Thoracic aorta (tissue), 2 donors: ENCODE results near the gene ZNF143. TPM values are rescaled to one million over a fixed set of nuclear protein-coding genes. Genes with fewer than 3 reads are reported as not detected.

Experiments used
- ATAC-seq: fragments of 150-250 bp; one replicate; pipeline ENCODE4 v1.8.0; 2017; ENCODE audit warnings: low read depth; ENCODE audit not compliant: insufficient number of reproducible peaks, low FRiP score
- DNase-seq: peaks from one replicate; pipeline ENCODE4 v3.0.0-alpha.2; 2020; ENCODE audit warnings: low spot score
- H3K27ac ChIP-seq, 2 donors: fragments of 200-600 bp; sonication (generic); 1 replicate in 1 of 2; 2 replicates in 1 of 2; pipeline ENCODE4 v1.5.1; 2016; ENCODE audit warnings: mild to moderate bottlenecking in 2 of 2, moderate library complexity in 2 of 2
- H3K27me3 ChIP-seq: fragments of 200-600 bp; sonication (generic); replicated peaks from 2 replicates; pipeline ENCODE4 v1.6.0; 2016; ENCODE audit warnings: mild to moderate bottlenecking; ENCODE audit not compliant: insufficient read depth
- H3K36me3 ChIP-seq: fragments of 200-600 bp; sonication (generic); one replicate; pipeline ENCODE4 v1.5.1; 2016
- H3K4me1 ChIP-seq, 2 donors: fragments of 200-600 bp; sonication (generic); 1 replicate in 1 of 2; 2 replicates in 1 of 2; pipeline versions ENCODE4 v1.5.1 to v1.6.0; 2016; ENCODE audit warnings: low read depth in 2 of 2, mild to moderate bottlenecking in 1 of 2; ENCODE audit not compliant: control insufficient read depth in 1 of 2
- H3K4me3 ChIP-seq: fragments of 200-600 bp; sonication (generic); 2 replicates; pipeline ENCODE4 v1.5.1; 2016; ENCODE audit warnings: mild to moderate bottlenecking
- H3K9me3 ChIP-seq: fragments of 200-600 bp; sonication (generic); 2 replicates; pipeline ENCODE4 v1.5.1; 2016
- total RNA-seq, 2 donors: library from RNA; depleted of rRNA; stranded (reverse); fragments of >200 nt; gene quantifications; one replicate each; pipeline versions ENCODE4 v1.1.0 to v1.2.3, GENCODE V29; 2016
- TF ChIP-seq, protein P1 (sequence below): fragments of 200-600 bp; sonication (generic); IDR thresholded peaks from one replicate; pipeline ENCODE4 v1.5.1; 2019; ENCODE audit warnings: antibody characterized with exemption

The ZNF143 gene
- total RNA-seq, 2 donors from 2014 or later: 45.1 to 80.6 TPM

DNA sequence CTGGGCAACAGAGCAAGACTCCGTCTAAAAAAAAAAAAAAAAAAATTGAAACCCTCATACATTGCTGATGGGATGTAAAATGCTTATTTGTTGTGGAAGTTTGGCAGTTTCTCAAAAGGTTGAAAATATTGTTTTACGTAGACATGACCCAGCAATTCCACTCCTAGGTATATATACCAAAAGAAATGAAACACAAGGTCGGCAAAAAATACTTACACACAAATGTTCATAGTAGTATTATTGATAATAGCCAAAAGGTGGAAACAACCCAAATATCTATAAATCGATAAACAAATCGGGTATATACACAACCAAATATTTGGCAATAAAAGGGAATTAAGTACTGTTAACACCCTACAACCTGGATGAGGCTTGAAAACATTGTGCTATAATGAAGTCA is 5.1 kb upstream of the ZNF143 start:
- Histone ChIP-seq H3K36me3 (no peaks in the 10 kb centered on the region), H3K4me1 (peaks cover 0 to 6% of the 10 kb centered on the region in 2 donors), H3K27me3 (no peaks in the 10 kb centered on the region), H3K27ac (no peak overlapping the region), H3K4me3 (no peak overlapping the region), H3K9me3 (peaks cover 8% of the 10 kb centered on the region)
- no peak for DNase-seq
- ATAC-seq: no peak
- TF ChIP-seq, protein P1, sequence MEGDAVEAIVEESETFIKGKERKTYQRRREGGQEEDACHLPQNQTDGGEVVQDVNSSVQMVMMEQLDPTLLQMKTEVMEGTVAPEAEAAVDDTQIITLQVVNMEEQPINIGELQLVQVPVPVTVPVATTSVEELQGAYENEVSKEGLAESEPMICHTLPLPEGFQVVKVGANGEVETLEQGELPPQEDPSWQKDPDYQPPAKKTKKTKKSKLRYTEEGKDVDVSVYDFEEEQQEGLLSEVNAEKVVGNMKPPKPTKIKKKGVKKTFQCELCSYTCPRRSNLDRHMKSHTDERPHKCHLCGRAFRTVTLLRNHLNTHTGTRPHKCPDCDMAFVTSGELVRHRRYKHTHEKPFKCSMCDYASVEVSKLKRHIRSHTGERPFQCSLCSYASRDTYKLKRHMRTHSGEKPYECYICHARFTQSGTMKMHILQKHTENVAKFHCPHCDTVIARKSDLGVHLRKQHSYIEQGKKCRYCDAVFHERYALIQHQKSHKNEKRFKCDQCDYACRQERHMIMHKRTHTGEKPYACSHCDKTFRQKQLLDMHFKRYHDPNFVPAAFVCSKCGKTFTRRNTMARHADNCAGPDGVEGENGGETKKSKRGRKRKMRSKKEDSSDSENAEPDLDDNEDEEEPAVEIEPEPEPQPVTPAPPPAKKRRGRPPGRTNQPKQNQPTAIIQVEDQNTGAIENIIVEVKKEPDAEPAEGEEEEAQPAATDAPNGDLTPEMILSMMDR: no peak

DNA sequence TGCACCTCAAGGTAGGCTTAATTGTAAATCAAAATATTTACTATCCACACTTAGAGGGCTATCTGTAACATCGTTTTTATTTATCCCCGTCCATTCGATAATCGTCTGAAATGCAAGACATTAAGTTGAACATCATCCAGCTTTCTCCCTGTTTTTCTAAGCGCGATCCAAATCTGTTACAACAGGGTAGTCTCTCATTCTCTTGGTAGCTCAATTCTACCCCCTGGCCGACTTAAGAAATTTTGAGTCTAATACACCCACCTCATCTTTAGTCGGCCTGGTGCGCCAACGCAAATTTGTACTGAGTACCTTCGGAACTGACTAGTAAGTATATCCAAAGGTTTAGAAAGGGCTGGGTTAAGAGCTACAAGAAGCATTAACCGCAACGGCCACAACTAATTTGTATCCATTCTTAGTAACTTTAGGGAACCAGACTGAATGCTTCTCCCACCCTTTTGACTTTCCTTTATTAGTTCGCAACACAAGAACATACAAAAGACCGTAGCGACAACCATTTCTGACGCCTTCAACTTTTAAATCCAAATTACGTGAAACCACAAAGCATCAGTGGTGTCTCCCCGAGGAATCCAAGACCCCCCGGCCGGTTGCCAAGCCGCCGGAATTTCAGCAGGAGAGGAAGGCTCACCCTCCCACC is 1.0 kb upstream of the ZNF143 start:
- no peak for ATAC-seq
- TF ChIP-seq, protein P1: no peak

DNA sequence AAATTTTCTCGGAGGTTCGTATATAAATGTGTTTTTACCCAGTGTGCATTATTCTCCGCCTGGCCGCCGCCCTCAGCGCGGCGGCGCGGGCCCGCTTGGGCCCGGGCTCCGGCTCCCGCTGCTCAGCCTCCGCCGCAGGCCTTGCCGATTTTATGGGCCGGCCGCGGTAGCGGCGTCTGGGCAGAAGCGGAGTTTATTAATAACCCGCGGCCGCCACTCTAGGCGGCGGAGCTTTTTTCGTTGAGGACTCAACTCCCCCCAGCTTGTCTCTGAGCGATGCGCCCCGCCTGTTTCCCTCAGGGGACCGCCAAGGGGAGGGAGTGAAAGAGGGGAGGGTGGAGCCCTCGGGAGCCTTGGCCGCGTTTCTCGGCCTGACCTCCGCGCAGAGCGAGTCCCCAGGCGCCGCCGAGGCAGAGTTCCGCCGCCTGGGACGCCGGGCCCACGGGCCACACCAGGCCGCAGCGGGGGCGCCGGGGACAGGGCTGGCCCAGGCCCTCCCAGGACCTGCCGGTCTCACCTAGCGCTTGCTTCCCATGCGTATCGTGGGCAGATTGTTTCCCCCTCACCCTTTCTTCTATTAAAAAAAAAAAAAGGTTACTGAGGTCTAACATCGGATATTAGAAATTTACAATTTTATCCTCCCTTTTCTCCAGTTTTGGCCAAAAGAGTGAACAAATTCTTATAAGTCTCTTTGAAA is 399 bp downstream of the ZNF143 start:
- TF ChIP-seq, protein P1: peak; percentile 11
- Histone ChIP-seq H3K27ac (peak overlapping the region; percentile 99 to 100), H3K36me3 (no peaks in the 10 kb centered on the region), H3K9me3 (no peaks in the 10 kb centered on the region), H3K4me3 (peak overlapping the region; percentile 85), H3K27me3 (no peaks in the 10 kb centered on the region), H3K4me1 (peaks cover 6 to 21% of the 10 kb centered on the region in 2 donors)
- ATAC-seq: peak; percentile 69
- peak; percentile 61 for DNase-seq

More for the DNA sequence above, 1.0 kb upstream of the ZNF143 start:
- H3K9me3 ChIP-seq: no peaks in the 10 kb centered on the region
- no peaks in the 10 kb centered on the region for H3K36me3 ChIP-seq
- no peaks in the 10 kb centered on the region for H3K27me3 ChIP-seq
- H3K4me1 ChIP-seq: peaks cover 6 to 21% of the 10 kb centered on the region in 2 donors
- DNase-seq: no peak
- H3K4me3 ChIP-seq: peak overlapping the region; percentile 78
- peak overlapping the region; percentile 92 to 98 for H3K27ac ChIP-seq

DNA sequence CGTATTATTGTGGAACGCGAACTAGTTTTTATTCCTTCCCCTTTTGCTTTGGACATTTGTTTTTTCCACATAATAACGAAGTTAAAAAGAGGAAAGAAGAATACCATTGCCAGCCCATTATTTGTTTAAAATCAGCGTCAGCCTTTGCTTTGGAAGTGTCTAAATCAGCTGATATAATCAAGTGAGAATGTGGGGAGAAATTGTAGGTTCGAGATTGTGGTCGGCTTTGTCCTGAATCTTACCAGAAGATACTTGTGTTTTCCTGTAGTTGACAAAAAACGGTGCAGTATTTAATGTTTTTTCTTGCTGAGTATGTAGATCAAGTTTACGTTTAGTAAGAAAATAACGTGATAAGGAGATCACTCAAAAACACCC is 935 bp downstream of the ZNF143 start:
- peak overlapping the region; percentile 99 to 100 for H3K27ac ChIP-seq
- no peaks in the 10 kb centered on the region for H3K9me3 ChIP-seq
- DNase-seq (no peak), ATAC-seq (no peak)
- peak overlapping the region; percentile 85 for H3K4me3 ChIP-seq
- TF ChIP-seq, protein P1: no peak
- H3K36me3 ChIP-seq: no peaks in the 10 kb centered on the region
- H3K27me3 ChIP-seq: no peaks in the 10 kb centered on the region
- H3K4me1 ChIP-seq: peaks cover 6 to 21% of the 10 kb centered on the region in 2 donors

DNA sequence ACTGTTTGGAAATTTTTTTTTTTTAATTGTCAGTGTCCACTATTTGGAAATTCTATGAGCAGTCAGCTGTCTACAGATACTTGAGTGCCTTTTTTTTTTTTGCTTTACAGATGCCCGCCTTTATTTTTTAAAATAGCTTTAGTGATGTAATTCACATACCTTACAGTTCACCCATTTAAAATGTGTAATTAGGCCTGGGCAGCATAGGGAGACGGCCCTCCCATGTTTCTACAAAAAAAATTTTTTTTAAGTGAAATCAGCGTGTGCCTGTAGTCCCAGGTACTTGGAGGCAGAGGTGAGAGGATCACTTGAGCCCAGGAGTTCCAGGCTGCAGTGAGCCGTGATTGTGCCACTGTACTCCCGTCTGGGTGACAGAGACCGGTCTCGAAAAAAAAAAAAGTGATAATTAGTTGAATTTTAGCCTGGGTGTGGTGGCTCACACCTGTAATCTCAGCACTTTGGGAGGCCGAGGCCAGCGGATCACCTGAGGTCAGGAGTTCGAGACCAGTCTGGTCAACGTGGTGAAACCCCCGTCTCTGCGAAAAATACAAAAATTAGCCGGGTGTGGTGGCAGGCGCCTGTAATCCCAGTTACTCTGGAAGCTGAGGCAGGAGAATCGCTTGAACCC is 1.5 kb downstream of the ZNF143 start:
- DNase-seq: no peak
- no peak for ATAC-seq
- peaks cover 6 to 21% of the 10 kb centered on the region in 2 donors for H3K4me1 ChIP-seq
- no peaks in the 10 kb centered on the region for H3K9me3 ChIP-seq
- no peaks in the 10 kb centered on the region for H3K27me3 ChIP-seq
- TF ChIP-seq, protein P1: no peak
- no peaks in the 10 kb centered on the region for H3K36me3 ChIP-seq
- H3K4me3 ChIP-seq: peak overlapping the region; percentile 85
- peak overlapping the region; percentile 99 to 100 for H3K27ac ChIP-seq
